DOHH2 (cell line): Measurements from ENCODE around the gene CBFB.

ENCODE experiments used
- EZH2phosphoT487 ChIP-seq: fragments of 200-600 bp; sonication (generic); IDR thresholded peaks from 2 replicates; pipeline ENCODE4 v1.6.1; 2017; ENCODE audit warnings: borderline replicate concordance, mild to moderate bottlenecking, antibody characterized with exemption, low read length, moderate library complexity, mixed read lengths
- TF ChIP-seq, protein P1 (sequence below): fragments of 200-600 bp; sonication (generic); IDR thresholded peaks from one replicate; pipeline ENCODE4 v1.5.1; 2014; ENCODE audit warnings: antibody characterized with exemption, mild to moderate bottlenecking, low read depth, low read length; ENCODE audit not compliant: poor library complexity, severe bottlenecking

DNA sequence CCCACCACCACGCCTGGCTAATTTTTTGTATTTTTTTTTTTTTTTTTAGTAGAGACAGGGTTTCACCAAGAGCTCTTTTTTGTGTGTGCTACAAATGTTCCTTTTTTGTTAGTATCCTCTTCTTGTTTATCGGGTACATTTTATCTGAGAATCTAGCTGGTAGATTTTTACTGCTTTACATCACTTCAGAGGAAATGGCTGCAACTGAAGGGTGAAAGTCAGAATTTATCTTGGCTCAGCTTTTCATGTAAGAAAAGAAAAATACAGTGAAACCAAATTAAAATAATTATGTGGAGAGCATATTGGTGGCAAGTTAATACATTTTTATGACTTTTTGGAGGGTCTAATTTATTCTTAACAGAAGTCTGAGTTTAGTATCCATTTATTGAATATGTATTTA lies 26.0 kb downstream of the CBFB start:
- TF ChIP-seq, protein P1, sequence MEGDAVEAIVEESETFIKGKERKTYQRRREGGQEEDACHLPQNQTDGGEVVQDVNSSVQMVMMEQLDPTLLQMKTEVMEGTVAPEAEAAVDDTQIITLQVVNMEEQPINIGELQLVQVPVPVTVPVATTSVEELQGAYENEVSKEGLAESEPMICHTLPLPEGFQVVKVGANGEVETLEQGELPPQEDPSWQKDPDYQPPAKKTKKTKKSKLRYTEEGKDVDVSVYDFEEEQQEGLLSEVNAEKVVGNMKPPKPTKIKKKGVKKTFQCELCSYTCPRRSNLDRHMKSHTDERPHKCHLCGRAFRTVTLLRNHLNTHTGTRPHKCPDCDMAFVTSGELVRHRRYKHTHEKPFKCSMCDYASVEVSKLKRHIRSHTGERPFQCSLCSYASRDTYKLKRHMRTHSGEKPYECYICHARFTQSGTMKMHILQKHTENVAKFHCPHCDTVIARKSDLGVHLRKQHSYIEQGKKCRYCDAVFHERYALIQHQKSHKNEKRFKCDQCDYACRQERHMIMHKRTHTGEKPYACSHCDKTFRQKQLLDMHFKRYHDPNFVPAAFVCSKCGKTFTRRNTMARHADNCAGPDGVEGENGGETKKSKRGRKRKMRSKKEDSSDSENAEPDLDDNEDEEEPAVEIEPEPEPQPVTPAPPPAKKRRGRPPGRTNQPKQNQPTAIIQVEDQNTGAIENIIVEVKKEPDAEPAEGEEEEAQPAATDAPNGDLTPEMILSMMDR: no peak
- no peak for TF ChIP-seq EZH2phosphoT487
